ENCODE results near the gene CEBPA. TPM values are rescaled to one million over a fixed set of nuclear protein-coding genes. Genes with fewer than 3 reads are reported as not detected.
A peak's percentile ranks its signal among the peaks of the same experiment; 100 is the strongest.

CEBPA gene
- total RNA-seq, 2 experiments from 2014 or later = 0.84 to 1.4 TPM

GRCh38 chr19:33300009-33300893 lies 2.1 kb downstream of the CEBPA start:
- intact Hi-C loops (cut with DNase I, micrococcal nuclease) = loop anchor here in 1 of 2 experiments (5.0 kb wide), 1 partner anchor 72 kb away; the partner anchor contains the start of gene CEBPG
- H3K36me3 Mint-ChIP-seq (ENCODE audit: low read depth) = no peaks in the 10 kb centered on the region
- no peaks in the 10 kb centered on the region for H3K4me1 Mint-ChIP-seq (ENCODE audit: low read depth)
- H3K27me3 Mint-ChIP-seq = peaks cover 44% of the 10 kb centered on the region
- H3K4me3 Mint-ChIP-seq = peak overlapping the region; percentile 73
- Histone ChIP-seq H3K36me3 (ENCODE audit: insufficient read depth, low read length) (no peaks in the 10 kb centered on the region), H3K4me1 (ENCODE audit: insufficient read depth, low read length) (peaks cover 32% of the 10 kb centered on the region), H3K27ac (ENCODE audit: low read depth in 1 of 2, low read length in 2 of 2) (no peak overlapping the region), H3K27me3 (ENCODE audit: control insufficient read depth in 1 of 2, insufficient read depth in 2 of 2, low read length in 2 of 2) (peaks cover 28 to 34% of the 10 kb centered on the region in 2 experiments), H3K4me3 (ENCODE audit: low read length) (peak overlapping the region; percentile 47), H3K9me3 (ENCODE audit: control insufficient read depth in 1 of 2, insufficient read depth in 1 of 2, low read length in 2 of 2) (peaks cover 0 to 13% of the 10 kb centered on the region in 2 experiments)
- ChIA-PET CTCF (no interaction called here), POLR2A (no interaction called here)
- H3K9me3 Mint-ChIP-seq = no peaks in the 10 kb centered on the region
- H3K27ac Mint-ChIP-seq = no peak overlapping the region
- DNase-seq = no peak
- ATAC-seq (ENCODE audit: poor library complexity) = no peak
- TF ChIP-seq, protein P1, sequence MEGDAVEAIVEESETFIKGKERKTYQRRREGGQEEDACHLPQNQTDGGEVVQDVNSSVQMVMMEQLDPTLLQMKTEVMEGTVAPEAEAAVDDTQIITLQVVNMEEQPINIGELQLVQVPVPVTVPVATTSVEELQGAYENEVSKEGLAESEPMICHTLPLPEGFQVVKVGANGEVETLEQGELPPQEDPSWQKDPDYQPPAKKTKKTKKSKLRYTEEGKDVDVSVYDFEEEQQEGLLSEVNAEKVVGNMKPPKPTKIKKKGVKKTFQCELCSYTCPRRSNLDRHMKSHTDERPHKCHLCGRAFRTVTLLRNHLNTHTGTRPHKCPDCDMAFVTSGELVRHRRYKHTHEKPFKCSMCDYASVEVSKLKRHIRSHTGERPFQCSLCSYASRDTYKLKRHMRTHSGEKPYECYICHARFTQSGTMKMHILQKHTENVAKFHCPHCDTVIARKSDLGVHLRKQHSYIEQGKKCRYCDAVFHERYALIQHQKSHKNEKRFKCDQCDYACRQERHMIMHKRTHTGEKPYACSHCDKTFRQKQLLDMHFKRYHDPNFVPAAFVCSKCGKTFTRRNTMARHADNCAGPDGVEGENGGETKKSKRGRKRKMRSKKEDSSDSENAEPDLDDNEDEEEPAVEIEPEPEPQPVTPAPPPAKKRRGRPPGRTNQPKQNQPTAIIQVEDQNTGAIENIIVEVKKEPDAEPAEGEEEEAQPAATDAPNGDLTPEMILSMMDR (IDR thresholded peaks at IDR 0.05) = no peak

- DNase-seq (no peak), ATAC-seq (ENCODE audit: poor library complexity) (no peak)
- H3K9me3 ChIP-seq (ENCODE audit: control insufficient read depth in 1 of 2, insufficient read depth in 1 of 2, low read length in 2 of 2) = peaks cover 0 to 13% of the 10 kb centered on the region in 2 experiments
- peaks cover 22 to 33% of the 10 kb centered on the region in 2 experiments for H3K27me3 ChIP-seq (ENCODE audit: control insufficient read depth in 1 of 2, insufficient read depth in 2 of 2, low read length in 2 of 2)
- peaks cover 34% of the 10 kb centered on the region for H3K27me3 Mint-ChIP-seq
- no peaks in the 10 kb centered on the region for H3K36me3 ChIP-seq (ENCODE audit: insufficient read depth, low read length)
- ChIA-PET POLR2A (no interaction called here), CTCF (no interaction called here)
- no peak overlapping the region for H3K4me3 Mint-ChIP-seq
- no peaks in the 10 kb centered on the region for H3K36me3 Mint-ChIP-seq (ENCODE audit: low read depth)
- intact Hi-C loops (cut with DNase I, micrococcal nuclease) = no loop called here
- H3K27ac ChIP-seq (ENCODE audit: low read depth in 1 of 2, low read length in 2 of 2) = no peak overlapping the region
- H3K9me3 Mint-ChIP-seq = no peaks in the 10 kb centered on the region
- H3K4me1 ChIP-seq (ENCODE audit: insufficient read depth, low read length) = peaks cover 32% of the 10 kb centered on the region
- no peaks in the 10 kb centered on the region for H3K4me1 Mint-ChIP-seq (ENCODE audit: low read depth)
- TF ChIP-seq, protein P1 (IDR thresholded peaks at IDR 0.05) = no peak
- H3K4me3 ChIP-seq (ENCODE audit: low read length) = no peak overlapping the region
- no peak overlapping the region for H3K27ac Mint-ChIP-seq
Observed at GRCh38 chr19:33299051-33299688, 3.2 kb downstream of the CEBPA start.

DNA sequence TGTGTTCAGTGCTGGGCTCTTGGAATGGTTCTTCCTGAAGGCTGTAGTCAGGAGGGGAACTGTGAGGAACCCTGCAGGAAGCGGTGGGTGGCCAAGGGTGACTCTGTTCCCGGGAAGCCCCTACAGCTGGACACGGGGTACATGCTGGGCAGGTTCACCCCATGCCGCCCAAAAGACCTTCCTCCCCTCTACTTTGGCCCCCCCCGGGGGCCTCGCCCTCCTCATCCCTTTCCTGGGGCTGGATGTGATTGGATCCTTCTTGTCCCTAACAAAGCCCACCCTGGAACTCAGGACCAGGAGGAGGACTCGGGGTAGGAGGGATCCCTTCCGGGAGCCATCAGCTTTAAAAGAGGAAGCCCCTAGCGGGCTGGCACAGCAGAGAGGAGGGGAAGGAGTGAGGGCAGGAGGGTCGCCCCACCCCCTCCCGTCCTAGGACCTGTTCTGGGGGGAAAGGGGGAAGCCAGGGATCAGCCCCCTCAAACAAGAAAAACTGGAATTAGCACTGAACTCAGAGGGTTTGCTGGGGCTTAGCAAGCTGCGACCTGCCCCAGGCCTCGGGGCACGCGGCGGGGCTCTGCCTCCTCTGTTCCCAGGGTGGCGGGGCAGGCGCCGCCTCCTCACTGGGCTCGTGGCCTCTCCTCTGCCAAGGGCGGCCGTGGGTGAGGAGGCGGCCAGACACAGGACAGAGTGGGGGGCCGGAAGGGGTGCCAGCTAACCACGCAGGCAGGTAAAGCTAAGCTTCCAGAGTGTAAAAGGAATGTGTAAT lies 4.0 kb downstream of the CEBPA start:
- Mint-ChIP-seq H3K4me3 (no peak overlapping the region), H3K27ac (no peak overlapping the region), H3K4me1 (ENCODE audit: low read depth) (no peaks in the 10 kb centered on the region), H3K27me3 (peaks cover 36% of the 10 kb centered on the region), H3K9me3 (no peaks in the 10 kb centered on the region), H3K36me3 (ENCODE audit: low read depth) (no peaks in the 10 kb centered on the region)
- Histone ChIP-seq H3K27me3 (ENCODE audit: control insufficient read depth in 1 of 2, insufficient read depth in 2 of 2, low read length in 2 of 2) (peaks cover 15 to 39% of the 10 kb centered on the region in 2 experiments), H3K9me3 (ENCODE audit: control insufficient read depth in 1 of 2, insufficient read depth in 1 of 2, low read length in 2 of 2) (peaks cover 0 to 10% of the 10 kb centered on the region in 2 experiments), H3K36me3 (ENCODE audit: insufficient read depth, low read length) (no peaks in the 10 kb centered on the region), H3K4me3 (ENCODE audit: low read length) (no peak overlapping the region), H3K27ac (ENCODE audit: low read depth in 1 of 2, low read length in 2 of 2) (no peak overlapping the region), H3K4me1 (ENCODE audit: insufficient read depth, low read length) (peaks cover 25% of the 10 kb centered on the region)
- no peak for DNase-seq
- ChIA-PET POLR2A (no interaction called here), CTCF (no interaction called here)
- no peak for ATAC-seq (ENCODE audit: poor library complexity)
- TF ChIP-seq, protein P1 (IDR thresholded peaks at IDR 0.05) = no peak
- intact Hi-C loops (cut with DNase I, micrococcal nuclease) = no loop called here

Measured in CD4-positive, alpha-beta T cell (primary cell).